Pancreas (tissue), 10 donors: ENCODE measurements around the gene POLD2. TPM values are rescaled to one million over a fixed set of nuclear protein-coding genes. Genes with fewer than 3 reads are reported as not detected.

Source experiments
- ATAC-seq, 4 donors: fragments of 200-7000 bp; cut with Tn5 transposase; one replicate each; pipeline versions ENCODE4 v1.8.0 to v1.9.1; 2020; ENCODE audit warnings: mild to moderate bottlenecking in 4 of 4, moderate library complexity in 4 of 4
- DNase-seq, 6 donors: peaks; one replicate each; pipeline ENCODE4 v3.0.0-alpha.2; 2020
- FAIRE-seq: peaks from 2 replicates; lab custom pipeline; 2012; peaks lifted over from hg19 to GRCh38; lab: Jason Lieb, UNC
- H3K27ac ChIP-seq, 4 donors: fragments of 200-600 bp; sonication (generic); 1 replicate in 3 of 4; 2 replicates in 1 of 4; pipeline versions ENCODE4 v1.5.0 to v1.8.0; 2020
- H3K27me3 ChIP-seq, 4 donors: fragments of 200-600 bp; one replicate each; pipeline ENCODE4 v1.8.0; 2021
- H3K36me3 ChIP-seq, 3 donors: fragments of 200-600 bp; sonication (generic) in 1 of 3; one replicate each; pipeline versions ENCODE4 v1.5.0 to v1.8.0; 2020 to 2021
- H3K4me1 ChIP-seq, 3 donors: fragments of 200-600 bp; one replicate each; pipeline ENCODE4 v1.8.0; 2021
- H3K4me3 ChIP-seq, 4 donors: fragments of 200-600 bp; sonication (generic) in 2 of 4; one replicate each; pipeline versions ENCODE4 v1.5.0 to v1.8.0; 2020 to 2021
- H3K9me3 ChIP-seq, 4 donors: fragments of 200-600 bp; one replicate each; pipeline ENCODE4 v1.8.0; 2021
- CTCF ChIP-seq, 4 donors: fragments of 200-600 bp; sonication (generic) in 3 of 4; IDR thresholded peaks; one replicate each; pipeline versions ENCODE4 v1.5.0 to v1.8.0; 2021; ENCODE audit warnings: antibody characterized with exemption in 4 of 4
- WGBS, 2 donors: extraction: QIAGEN DNeasy Blood & Tissue Kit; methylation state at CpG; one replicate each; pipeline ENCODE4 v1.1.7; 2013; 5-methylcytosine and 5-hydroxymethylcytosine counted together
- intact Hi-C, 3 donors: fragments of 100-400 bp; cut with DNase I; formaldehyde crosslinking; loops; one replicate each; pipeline versions ENCODE4 v1.11.1 to v1.14.2; 2022
- polyA plus RNA-seq, 2 donors: library from polyadenylated mRNA; stranded (reverse); fragments of 200-250 nt; gene quantifications; one replicate each; pipeline ENCODE4 v1.2.3, GENCODE V29; 2013
- total RNA-seq, 6 donors: library from RNA; stranded (reverse); fragmentation: NEBNext Ultra II Directional in 4 of 6; extraction: Animal tissue kit (Norgen Biotek cat#: 25700) in 4 of 6; gene quantifications; one replicate each; pipeline versions ENCODE4 v1.2.1 to v1.2.4, GENCODE V29; 2021 to 2023
- donor health status: healthy with polysubstance abuse.
- donor health status: DM: no; HTN: no; CAD: no; lungs with moderate emphysema.
- donor health status: DM: no; HTN: no; CAD: no.
- donor health status: control.
- donor health status: control.
- donor health status: Bipolar disorder and iron deficiency.
- donor health status: DM: yes; HTN: yes; CAD: no.
- donor health status: DM: no; HTN: no; CAD: no.
- donor health status: DM: no; HTN: no; CAD: no.
- donor health status: DM: yes; HTN: yes; CAD: no.

The POLD2 gene
- total and polyA plus RNA-seq, 8 donors = 40.6 to 86.4 (median 54.7) TPM

DNA sequence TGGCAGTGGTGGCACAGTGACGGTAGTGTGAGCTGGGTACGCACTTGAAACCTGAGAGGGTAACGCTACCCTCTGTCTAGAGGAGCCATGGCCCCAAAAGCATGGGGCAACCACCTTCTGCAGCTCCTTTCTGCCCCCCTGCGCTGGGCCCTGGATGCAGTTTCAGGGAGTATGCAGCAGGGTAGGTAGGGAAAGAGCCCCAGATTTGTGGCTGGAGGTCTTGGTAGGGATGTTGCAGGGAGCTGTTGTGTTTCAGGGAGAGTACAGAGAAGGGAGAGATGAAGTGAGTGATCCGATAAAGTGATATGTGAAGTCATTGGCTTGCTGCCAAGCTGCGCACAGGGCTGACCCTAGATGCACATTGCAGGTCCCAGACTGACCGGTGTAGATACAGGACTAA, 55.3 kb downstream of the POLD2 start:
- TF ChIP-seq CTCF (IDR thresholded peaks at IDR 0.05) = no peak
- DNase-seq (peak in 2 of 6 donors; percentile 46 to 52), ATAC-seq (no peak), FAIRE-seq (no peak)
- no peaks in the 10 kb centered on the region for H3K27me3 ChIP-seq
- H3K27ac ChIP-seq = no peak overlapping the region
- peaks cover 0 to 13% (median 9%) of the 10 kb centered on the region in 3 donors for H3K4me1 ChIP-seq
- 57 to 61% methylated on average over 7 of the region's 7 CpGs for WGBS, 2 donors
- peaks cover 0 to 6% (median 1%) of the 10 kb centered on the region in 3 donors for H3K36me3 ChIP-seq
- intact Hi-C loops = no loop called here
- no peaks in the 10 kb centered on the region for H3K9me3 ChIP-seq
- H3K4me3 ChIP-seq = no peak overlapping the region

- Histone ChIP-seq H3K4me3 (no peak overlapping the region), H3K36me3 (no peaks in the 10 kb centered on the region), H3K27me3 (no peaks in the 10 kb centered on the region), H3K9me3 (no peaks in the 10 kb centered on the region), H3K27ac (no peak overlapping the region), H3K4me1 (peaks cover 0 to 13% (median 9%) of the 10 kb centered on the region in 3 donors)
- 81 to 87% methylated on average over 11 of the region's 11 CpGs for whole genome bisulfite sequencing, 2 donors
- DNase-seq = peak in 2 of 6 donors; percentile 38 to 45
- no peak for ATAC-seq
- intact Hi-C loops = no loop called here
- TF ChIP-seq CTCF (IDR thresholded peaks at IDR 0.05) = no peak
- FAIRE-seq = no peak
Observed at GRCh38 chr7:44067064-44067951, 56.0 kb downstream of the POLD2 start.

- intact Hi-C loops = no loop called here
- 70 to 76% methylated on average over 7 of the region's 7 CpGs for WGBS, 2 donors
Observed at GRCh38 chr7:44066494-44067063, 56.8 kb downstream of the POLD2 start.

GRCh38 chr7:44066111-44066460, 57.3 kb downstream of the POLD2 start:
- H3K27me3 ChIP-seq = no peaks in the 10 kb centered on the region
- H3K4me1 ChIP-seq = peaks cover 0 to 13% (median 9%) of the 10 kb centered on the region in 3 donors
- no peak for TF ChIP-seq CTCF (IDR thresholded peaks at IDR 0.05)
- DNase-seq (no peak), FAIRE-seq (no peak), ATAC-seq (no peak)
- intact Hi-C loops = no loop called here
- no peaks in the 10 kb centered on the region for H3K36me3 ChIP-seq
- H3K9me3 ChIP-seq = no peaks in the 10 kb centered on the region
- H3K27ac ChIP-seq = no peak overlapping the region
- WGBS, 2 donors = 46 to 57% methylated on average over 5 to 6 of the region's 6 CpGs
- no peak overlapping the region for H3K4me3 ChIP-seq

More at GRCh38 chr7:44066494-44067063, 56.8 kb downstream of the POLD2 start:
- DNase-seq (peak in 2 of 6 donors; percentile 47 to 62), FAIRE-seq (no peak), ATAC-seq (no peak)
- no peak for TF ChIP-seq CTCF (IDR thresholded peaks at IDR 0.05)
- H3K4me3 ChIP-seq = no peak overlapping the region
- H3K9me3 ChIP-seq = no peaks in the 10 kb centered on the region
- no peaks in the 10 kb centered on the region for H3K36me3 ChIP-seq
- H3K27me3 ChIP-seq = no peaks in the 10 kb centered on the region
- H3K27ac ChIP-seq = no peak overlapping the region
- H3K4me1 ChIP-seq = peaks cover 0 to 13% (median 9%) of the 10 kb centered on the region in 3 donors
